Neuronal stem cell (in vitro differentiated cells): ENCODE measurements around the gene SART3.

Experiments used
- DNase-seq: peaks from one replicate; pipeline ENCODE4 v3.0.0-alpha.2; 2013; ENCODE audit warnings: low spot score
- H2AFZ ChIP-seq: one replicate; pipeline ENCODE4 v1.6.1; 2013; ENCODE audit warnings: mild to moderate bottlenecking, low read length, inconsistent platforms
- H2AK5ac ChIP-seq: 2 replicates; pipeline ENCODE4 v1.6.1; 2013; ENCODE audit warnings: low read depth, mild to moderate bottlenecking, inconsistent platforms, low read length, moderate library complexity, mixed read lengths
- H2BK120ac ChIP-seq: 2 replicates; pipeline ENCODE4 v1.6.1; 2013; ENCODE audit warnings: low read depth, mild to moderate bottlenecking, inconsistent platforms, low read length, moderate library complexity, mixed read lengths
- H2BK12ac ChIP-seq: one replicate; pipeline ENCODE4 v1.6.1; 2013; ENCODE audit warnings: low read length, inconsistent platforms
- H2BK15ac ChIP-seq: 2 replicates; pipeline ENCODE4 v1.6.1; 2013; ENCODE audit warnings: mild to moderate bottlenecking, low read length, inconsistent platforms, mixed read lengths
- H2BK5ac ChIP-seq: one replicate; pipeline ENCODE4 v1.6.1; 2013; ENCODE audit warnings: inconsistent platforms, mild to moderate bottlenecking, low read length, moderate library complexity
- H3K14ac ChIP-seq: one replicate; pipeline ENCODE4 v1.6.1; 2013; ENCODE audit warnings: low read length, inconsistent platforms
- H3K18ac ChIP-seq: 2 replicates; pipeline ENCODE4 v1.6.1; 2013; ENCODE audit warnings: low read length, inconsistent platforms
- H3K23ac ChIP-seq: 2 replicates; pipeline ENCODE4 v1.6.1; 2013; ENCODE audit warnings: low read depth, mild to moderate bottlenecking, mixed read lengths, low read length, inconsistent platforms; ENCODE audit not compliant: poor library complexity
- H3K27ac ChIP-seq: replicated peaks from 3 replicates; pipeline ENCODE4 v1.5.1; 2013; ENCODE audit warnings: low read length, inconsistent platforms
- H3K27me3 ChIP-seq, 3 experiments: 2 replicates each; pipeline ENCODE4 v1.6.1; 2013; ENCODE audit warnings: low read length in 3 of 3, mild to moderate bottlenecking in 2 of 3, inconsistent platforms in 1 of 3, low read depth in 1 of 3, mixed read lengths in 1 of 3, moderate library complexity in 1 of 3; ENCODE audit not compliant: control insufficient read depth in 3 of 3, insufficient read depth in 3 of 3
- H3K36me3 ChIP-seq, 2 donors: replicated peaks in 1 of 2; 2 replicates each; pipeline ENCODE4 v1.6.1; 2013; ENCODE audit warnings: low read length in 2 of 2; ENCODE audit not compliant: control insufficient read depth in 2 of 2, insufficient read depth in 2 of 2
- H3K4ac ChIP-seq: 2 replicates; pipeline ENCODE4 v1.6.1; 2013; ENCODE audit warnings: inconsistent platforms, mild to moderate bottlenecking, low read length, moderate library complexity
- H3K4me1 ChIP-seq, 2 donors: 1 replicate in 1 of 2; 2 replicates in 1 of 2; pipeline ENCODE4 v1.6.1; 2013; ENCODE audit warnings: low read length in 2 of 2, low read depth in 1 of 2; ENCODE audit not compliant: control insufficient read depth in 2 of 2, insufficient read depth in 1 of 2
- H3K4me2 ChIP-seq: one replicate; pipeline ENCODE4 v1.6.1; 2013; ENCODE audit warnings: mild to moderate bottlenecking, low read length, inconsistent platforms; ENCODE audit not compliant: insufficient read depth, poor library complexity, severe bottlenecking
- H3K4me3 ChIP-seq, 2 donors: 2 replicates each; pipeline ENCODE4 v1.5.1; 2013; ENCODE audit warnings: low read length in 2 of 2, mild to moderate bottlenecking in 2 of 2, inconsistent platforms in 1 of 2, moderate library complexity in 1 of 2
- H3K79me1 ChIP-seq: one replicate; pipeline ENCODE4 v1.6.1; 2013; ENCODE audit warnings: low read depth, mild to moderate bottlenecking, inconsistent platforms, low read length, moderate library complexity
- H3K9ac ChIP-seq: one replicate; pipeline ENCODE4 v1.6.1; 2013; ENCODE audit warnings: mild to moderate bottlenecking, low read depth, low read length, inconsistent platforms; ENCODE audit not compliant: poor library complexity
- H3K9me3 ChIP-seq, 2 donors: replicated peaks in 1 of 2; 2 replicates each; pipeline versions ENCODE3 to v1.6.1; 2013; ENCODE audit warnings: low read length in 2 of 2, mild to moderate bottlenecking in 2 of 2, inconsistent platforms in 1 of 2, low read depth in 1 of 2, mixed read lengths in 1 of 2, moderate library complexity in 1 of 2; ENCODE audit not compliant: control insufficient read depth in 2 of 2, insufficient read depth in 1 of 2
- H4K8ac ChIP-seq: one replicate; pipeline ENCODE4 v1.6.1; 2013; ENCODE audit warnings: low read depth, mild to moderate bottlenecking, inconsistent platforms, low read length, moderate library complexity
- H4K91ac ChIP-seq: one replicate; pipeline ENCODE4 v1.6.1; 2013; ENCODE audit warnings: low read length, low read depth, mild to moderate bottlenecking, inconsistent platforms; ENCODE audit not compliant: poor library complexity
- WGBS, 2 donors: extraction: QIAGEN DNeasy Blood & Tissue Kit; methylation state at CpG; one replicate each; pipeline ENCODE4 v1.1.7; 2013; ENCODE audit warnings: missing lambda C conversion rate in 2 of 2, mixed read lengths in 1 of 2; ENCODE audit not compliant: insufficient read length in 2 of 2, insufficient replicate concordance in 1 of 2; ENCODE audit errors: extremely low coverage in 2 of 2; 5-methylcytosine and 5-hydroxymethylcytosine counted together

Gene SART3

GRCh38 chr12:108484845-108485244 is 76.1 kb downstream of the SART3 start:
- no peak for DNase-seq
- Histone ChIP-seq H3K4me1 (peaks cover 0 to 4% of the 10 kb centered on the region in 2 donors), H2BK5ac (no peak overlapping the region)

GRCh38 chr12:108484431-108484830 is 76.5 kb downstream of the SART3 start:
- H2BK120ac ChIP-seq, result no peak overlapping the region
- WGBS, 2 donors, result no CpG with 5 or more reads among the region's 2 CpGs
- H3K36me3 ChIP-seq, result no peaks in the 10 kb centered on the region
- H3K14ac ChIP-seq, result no peak overlapping the region
- no peaks in the 10 kb centered on the region for H3K79me1 ChIP-seq
- no peak overlapping the region for H3K9ac ChIP-seq
- no peak overlapping the region for H3K27ac ChIP-seq
- H3K4me1 ChIP-seq, result peaks cover 0 to 4% of the 10 kb centered on the region in 2 donors
- H2BK12ac ChIP-seq, result no peak overlapping the region
- no peak overlapping the region for H4K91ac ChIP-seq
- H2BK15ac ChIP-seq, result no peak overlapping the region
- H3K18ac ChIP-seq, result no peak overlapping the region
- no peak overlapping the region for H2AK5ac ChIP-seq
- no peak overlapping the region for H3K4me3 ChIP-seq
- no peak for DNase-seq
- no peaks in the 10 kb centered on the region for H3K9me3 ChIP-seq
- no peak overlapping the region for H3K4me2 ChIP-seq
- no peak overlapping the region for H2AFZ ChIP-seq
- H3K23ac ChIP-seq, result no peak overlapping the region
- no peak overlapping the region for H4K8ac ChIP-seq
- no peak overlapping the region for H3K4ac ChIP-seq
- no peak overlapping the region for H2BK5ac ChIP-seq
- peaks cover 0 to 5% (median 0%) of the 10 kb centered on the region in 3 experiments for H3K27me3 ChIP-seq

More at GRCh38 chr12:108484845-108485244, 76.1 kb downstream of the SART3 start:
- Histone ChIP-seq H3K9ac (no peak overlapping the region), H2BK12ac (no peak overlapping the region), H4K91ac (no peak overlapping the region), H4K8ac (no peak overlapping the region), H3K36me3 (no peaks in the 10 kb centered on the region), H3K4me3 (no peak overlapping the region), H3K79me1 (no peaks in the 10 kb centered on the region), H3K23ac (no peak overlapping the region), H3K4ac (no peak overlapping the region), H3K27ac (no peak overlapping the region), H3K9me3 (no peaks in the 10 kb centered on the region), H2AK5ac (no peak overlapping the region), H3K18ac (no peak overlapping the region), H3K14ac (no peak overlapping the region), H2BK15ac (no peak overlapping the region), H2AFZ (no peak overlapping the region), H3K4me2 (no peak overlapping the region), H3K27me3 (peaks cover 0 to 5% (median 0%) of the 10 kb centered on the region in 3 experiments), H2BK120ac (no peak overlapping the region)
- no CpG with 5 or more reads among the region's 2 CpGs for WGBS, 2 donors

GRCh38 chr12:108483213-108484059 is 77.5 kb downstream of the SART3 start:
- Histone ChIP-seq H3K9ac (no peak overlapping the region), H3K23ac (no peak overlapping the region), H3K27me3 (peaks cover 0 to 5% (median 0%) of the 10 kb centered on the region in 3 experiments), H3K4ac (no peak overlapping the region), H3K4me3 (no peak overlapping the region), H3K79me1 (no peaks in the 10 kb centered on the region), H2BK5ac (no peak overlapping the region), H2BK15ac (no peak overlapping the region), H2BK12ac (no peak overlapping the region), H3K36me3 (no peaks in the 10 kb centered on the region), H3K4me1 (peaks cover 0 to 4% of the 10 kb centered on the region in 2 donors), H3K14ac (no peak overlapping the region), H4K8ac (no peak overlapping the region), H3K4me2 (no peak overlapping the region), H2BK120ac (no peak overlapping the region), H3K18ac (no peak overlapping the region), H4K91ac (no peak overlapping the region), H2AFZ (no peak overlapping the region), H2AK5ac (no peak overlapping the region), H3K27ac (no peak overlapping the region), H3K9me3 (no peaks in the 10 kb centered on the region)
- DNase-seq, result no peak
- WGBS, 2 donors, result no CpG with 5 or more reads among the region's 6 CpGs

GRCh38 chr12:108482717-108483212 is 78.2 kb downstream of the SART3 start:
- Histone ChIP-seq H3K4ac (no peak overlapping the region), H3K4me3 (no peak overlapping the region), H3K27ac (no peak overlapping the region)

More at GRCh38 chr12:108482717-108483212, 78.2 kb downstream of the SART3 start:
- Histone ChIP-seq H3K23ac (no peak overlapping the region), H3K27me3 (peaks cover 0 to 5% (median 0%) of the 10 kb centered on the region in 3 experiments), H2AFZ (no peak overlapping the region), H2BK12ac (no peak overlapping the region), H2BK120ac (no peak overlapping the region), H3K36me3 (no peaks in the 10 kb centered on the region), H3K4me1 (peaks cover 0 to 4% of the 10 kb centered on the region in 2 donors), H3K9me3 (no peaks in the 10 kb centered on the region), H2BK15ac (no peak overlapping the region), H4K91ac (no peak overlapping the region), H2AK5ac (no peak overlapping the region), H3K14ac (no peak overlapping the region), H3K79me1 (no peaks in the 10 kb centered on the region), H3K9ac (no peak overlapping the region), H3K18ac (no peak overlapping the region), H2BK5ac (no peak overlapping the region), H4K8ac (no peak overlapping the region), H3K4me2 (no peak overlapping the region)
- no CpG with 5 or more reads among the region's 11 CpGs for WGBS, 2 donors
- DNase-seq, result no peak
